ENCODE results near the gene ALS2.

Gene ALS2

DNA sequence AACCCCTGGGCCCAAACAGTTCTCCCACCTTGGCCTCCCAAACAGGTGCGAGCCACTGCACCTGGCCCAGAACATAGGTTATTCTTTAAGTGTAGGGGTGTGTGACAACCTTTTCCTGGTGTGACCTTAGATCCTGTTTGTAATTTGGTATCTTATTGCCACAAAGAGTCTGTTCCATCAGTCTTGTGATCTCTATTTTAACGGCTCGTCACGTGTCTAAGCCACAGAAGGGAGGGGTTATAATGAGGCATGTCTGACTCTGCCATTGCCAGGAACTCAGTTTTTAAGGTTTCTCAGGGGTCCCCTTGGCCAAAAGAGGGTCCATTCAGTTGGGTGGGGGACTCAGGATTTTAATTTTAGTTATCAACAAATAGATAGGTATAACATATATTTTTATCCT lies 4.4 kb upstream of the ALS2 start:
- TF ChIP-seq, protein P1, sequence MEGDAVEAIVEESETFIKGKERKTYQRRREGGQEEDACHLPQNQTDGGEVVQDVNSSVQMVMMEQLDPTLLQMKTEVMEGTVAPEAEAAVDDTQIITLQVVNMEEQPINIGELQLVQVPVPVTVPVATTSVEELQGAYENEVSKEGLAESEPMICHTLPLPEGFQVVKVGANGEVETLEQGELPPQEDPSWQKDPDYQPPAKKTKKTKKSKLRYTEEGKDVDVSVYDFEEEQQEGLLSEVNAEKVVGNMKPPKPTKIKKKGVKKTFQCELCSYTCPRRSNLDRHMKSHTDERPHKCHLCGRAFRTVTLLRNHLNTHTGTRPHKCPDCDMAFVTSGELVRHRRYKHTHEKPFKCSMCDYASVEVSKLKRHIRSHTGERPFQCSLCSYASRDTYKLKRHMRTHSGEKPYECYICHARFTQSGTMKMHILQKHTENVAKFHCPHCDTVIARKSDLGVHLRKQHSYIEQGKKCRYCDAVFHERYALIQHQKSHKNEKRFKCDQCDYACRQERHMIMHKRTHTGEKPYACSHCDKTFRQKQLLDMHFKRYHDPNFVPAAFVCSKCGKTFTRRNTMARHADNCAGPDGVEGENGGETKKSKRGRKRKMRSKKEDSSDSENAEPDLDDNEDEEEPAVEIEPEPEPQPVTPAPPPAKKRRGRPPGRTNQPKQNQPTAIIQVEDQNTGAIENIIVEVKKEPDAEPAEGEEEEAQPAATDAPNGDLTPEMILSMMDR (IDR thresholded peaks at IDR 0.05; ENCODE audit: borderline replicate concordance, control extremely low read depth, extremely low read depth, insufficient read depth, missing control alignments) = no peak
- DNase-seq (ENCODE audit: low spot score) = no peak
- in situ Hi-C loops (cut with MboI; ENCODE audit: low sequenced_read_pairs, unreplicated experiment) = no loop called here

DNA sequence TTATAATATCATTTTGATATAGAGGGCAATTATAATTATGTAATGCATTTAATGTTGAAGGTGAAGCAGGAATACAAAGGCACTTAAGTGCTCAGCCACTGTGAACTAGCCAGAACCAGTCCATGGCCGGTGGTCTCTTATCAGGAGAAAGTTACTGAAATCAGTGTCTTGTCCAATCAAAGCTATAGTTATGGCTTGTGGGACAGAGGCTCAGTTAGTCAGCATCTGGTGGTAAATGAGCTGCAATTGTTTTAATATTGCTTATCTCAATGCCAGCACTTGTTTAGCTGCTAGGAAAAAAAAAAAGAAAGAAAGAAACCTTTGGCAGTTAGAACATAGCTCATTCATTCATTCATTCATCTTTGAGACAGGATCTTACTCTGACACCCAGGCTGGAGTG lies 3.8 kb upstream of the ALS2 start:
- in situ Hi-C loops (cut with MboI; ENCODE audit: low sequenced_read_pairs, unreplicated experiment) = no loop called here
- TF ChIP-seq, protein P1 (IDR thresholded peaks at IDR 0.05; ENCODE audit: borderline replicate concordance, control extremely low read depth, extremely low read depth, insufficient read depth, missing control alignments) = no peak
- DNase-seq (ENCODE audit: low spot score) = no peak

DNA sequence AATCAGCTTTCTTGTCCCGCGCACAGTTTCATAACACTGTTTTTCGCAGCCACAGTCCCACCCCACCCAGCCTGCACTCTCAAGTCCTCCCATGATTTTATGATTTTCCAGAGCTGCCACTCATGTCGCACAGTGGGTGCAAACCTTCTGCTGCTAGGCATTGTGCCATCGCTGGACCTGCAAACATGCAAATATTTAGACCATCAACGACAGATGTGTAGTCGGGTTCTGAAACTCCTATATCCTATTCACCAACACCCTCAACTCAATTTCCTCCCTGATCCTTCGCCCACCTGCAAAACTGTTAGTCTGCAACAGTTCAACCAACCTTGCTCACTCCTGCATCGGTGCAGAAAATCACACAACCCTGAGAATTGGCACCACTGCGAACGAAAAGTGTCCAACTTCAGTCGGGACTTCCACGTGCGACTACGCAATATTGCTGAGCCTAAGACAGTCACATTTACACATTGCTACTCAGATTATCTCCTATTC lies 871 bp upstream of the ALS2 start:
- DNase-seq (ENCODE audit: low spot score) = peak; percentile 27
- TF ChIP-seq, protein P1 (IDR thresholded peaks at IDR 0.05; ENCODE audit: borderline replicate concordance, control extremely low read depth, extremely low read depth, insufficient read depth, missing control alignments) = no peak
- in situ Hi-C loops (cut with MboI; ENCODE audit: low sequenced_read_pairs, unreplicated experiment) = no loop called here

DNA sequence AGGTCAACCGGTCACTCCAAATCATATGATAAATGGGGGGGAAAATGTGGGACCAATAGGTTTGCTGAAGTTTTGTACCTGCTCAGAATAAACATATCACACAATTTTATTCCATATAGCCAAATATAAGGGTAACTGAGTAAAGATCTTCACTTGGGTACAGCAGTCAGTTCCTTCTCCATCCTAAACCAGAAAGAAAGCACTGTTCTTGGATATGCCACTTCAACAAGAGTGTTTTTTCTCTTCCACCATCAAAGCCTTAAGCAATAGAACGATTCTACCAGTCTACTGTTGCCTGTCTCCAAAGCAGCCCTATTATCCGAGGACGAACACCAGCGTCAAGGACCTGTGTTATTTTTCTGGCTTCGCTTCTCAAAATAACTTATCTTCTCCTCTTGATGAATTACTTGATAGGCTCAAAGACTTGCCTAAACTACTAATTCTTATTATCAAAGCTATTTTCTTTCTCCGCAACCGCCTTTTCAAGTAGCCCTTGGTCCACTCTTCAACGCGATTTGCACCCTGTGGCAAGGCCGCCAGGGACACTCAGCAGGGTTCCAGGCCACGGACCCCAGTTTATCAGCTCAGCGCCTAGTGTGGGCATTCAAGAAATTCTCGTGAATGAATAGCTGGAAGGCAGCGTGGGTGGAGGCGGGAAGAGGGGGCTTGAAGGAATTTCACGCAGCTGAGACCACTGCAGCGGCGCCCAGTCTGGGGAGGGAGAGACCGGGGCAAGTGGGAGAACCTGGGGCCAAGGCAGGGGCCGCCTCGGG lies 646 bp downstream of the ALS2 start:
- TF ChIP-seq, protein P1 (IDR thresholded peaks at IDR 0.05; ENCODE audit: borderline replicate concordance, control extremely low read depth, extremely low read depth, insufficient read depth, missing control alignments) = no peak
- in situ Hi-C loops (cut with MboI; ENCODE audit: low sequenced_read_pairs, unreplicated experiment) = no loop called here
- peak; percentile 12 for DNase-seq (ENCODE audit: low spot score)

DNA sequence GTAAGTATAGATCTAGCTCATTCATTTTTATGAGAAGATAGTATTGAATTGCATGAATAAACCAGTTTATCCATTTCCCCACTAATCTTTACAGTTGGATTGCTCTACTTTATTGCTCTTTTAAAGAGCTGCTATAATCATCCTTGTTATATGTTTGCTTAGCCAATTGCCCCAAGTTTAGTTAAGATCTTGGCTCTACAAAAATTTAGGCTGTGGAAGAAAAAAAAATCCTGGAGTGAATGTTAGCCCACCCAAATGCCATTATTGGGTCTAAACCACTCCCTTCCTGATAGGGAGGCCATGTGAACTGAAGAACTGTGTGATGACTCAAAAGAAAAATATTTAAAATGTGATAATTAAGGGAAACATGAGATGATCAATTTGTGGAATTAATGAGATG lies 2.9 kb downstream of the ALS2 start:
- in situ Hi-C loops (cut with MboI; ENCODE audit: low sequenced_read_pairs, unreplicated experiment) = no loop called here
- TF ChIP-seq, protein P1 (IDR thresholded peaks at IDR 0.05; ENCODE audit: borderline replicate concordance, control extremely low read depth, extremely low read depth, insufficient read depth, missing control alignments) = no peak
- no peak for DNase-seq (ENCODE audit: low spot score)

DNA sequence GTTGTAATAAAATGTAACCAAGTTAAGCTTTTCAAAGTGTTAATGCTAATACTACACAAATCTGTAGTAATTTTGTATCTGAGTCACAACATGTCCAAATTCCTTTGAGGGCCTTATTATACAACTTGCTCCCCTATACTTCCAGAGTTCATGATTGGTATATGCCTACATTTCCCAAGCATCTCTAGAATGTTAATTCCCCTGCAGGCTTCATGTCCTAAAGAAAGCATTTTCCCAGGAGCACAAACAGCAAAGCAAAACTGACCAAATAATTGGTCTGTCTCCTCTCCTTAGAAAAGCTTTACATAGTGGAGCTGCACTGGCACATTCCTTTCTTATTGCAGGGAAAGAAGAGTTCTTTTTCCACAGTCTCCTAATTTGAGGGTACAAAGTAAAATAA lies 3.7 kb downstream of the ALS2 start:
- DNase-seq (ENCODE audit: low spot score) = no peak
- TF ChIP-seq, protein P1 (IDR thresholded peaks at IDR 0.05; ENCODE audit: borderline replicate concordance, control extremely low read depth, extremely low read depth, insufficient read depth, missing control alignments) = no peak
- in situ Hi-C loops (cut with MboI; ENCODE audit: low sequenced_read_pairs, unreplicated experiment) = no loop called here

Data from GM13976 (cell line).